Right cardiac atrium (tissue), 5 donors: ENCODE measurements around the gene APOL4. TPM values are rescaled to one million over a fixed set of nuclear protein-coding genes. Genes with fewer than 3 reads are reported as not detected.
"Not testable (repeated sequence)": the region's sequence is repeated elsewhere in the genome, so short reads cannot be mapped to it uniquely, and the experiment has no call there.

ENCODE experiments used
- ATAC-seq, 2 donors: fragments of 200-7000 bp; cut with Tn5 transposase; one replicate each; pipeline versions ENCODE4 v1.8.0 to v1.9.1; 2020; ENCODE audit warnings: moderate library complexity in 2 of 2, mild to moderate bottlenecking in 1 of 2
- DNase-seq, 3 donors: peaks; one replicate each; pipeline ENCODE4 v3.0.0-alpha.2; 2020
- H3K27ac ChIP-seq: one replicate; pipeline ENCODE4 v1.5.1; 2013; ENCODE audit warnings: mild to moderate bottlenecking, low read length, control low read depth, moderate library complexity
- H3K27me3 ChIP-seq: one replicate; pipeline ENCODE4 v1.6.1; 2013; ENCODE audit not compliant: control insufficient read depth, insufficient read depth
- H3K4me1 ChIP-seq: one replicate; pipeline ENCODE4 v1.6.1; 2013; ENCODE audit warnings: low read length; ENCODE audit not compliant: control insufficient read depth, insufficient read depth
- H3K4me3 ChIP-seq: one replicate; pipeline ENCODE4 v1.5.1; 2013; ENCODE audit warnings: low read length, control low read depth
- H3K9me3 ChIP-seq: one replicate; pipeline ENCODE4 v1.6.1; 2013; ENCODE audit warnings: low read length; ENCODE audit not compliant: control insufficient read depth
- WGBS: extraction: QIAGEN DNeasy Blood & Tissue Kit; methylation state at CpG from one replicate; pipeline ENCODE4 v1.1.7; 2013; 5-methylcytosine and 5-hydroxymethylcytosine counted together
- intact Hi-C, 4 donors: fragments of 100-400 bp; cut with DNase I; formaldehyde crosslinking; loops; one replicate each; pipeline versions ENCODE4 v1.11.0 to v1.14.0; 2022 to 2023
- polyA plus RNA-seq: library from polyadenylated mRNA; stranded (reverse); fragments of 200-250 nt; gene quantifications from one replicate; pipeline ENCODE4 v1.2.3, GENCODE V29; 2013
- total RNA-seq, 4 donors: library from RNA; stranded (reverse); fragmentation: NEBNext Ultra II Directional; extraction: Animal tissue kit (Norgen Biotek cat#: 25700); gene quantifications; one replicate each; pipeline ENCODE4 v1.2.1, GENCODE V29; 2021
- donor health status: healthy with polysubstance abuse.
- donor health status: DM: no; HTN: yes; CAD: no.
- donor health status: DM: no; HTN: no; CAD: no.
- donor health status: DM: no; HTN: yes; CAD: no; lungs with severe emphysema.
- donor health status: DM: yes; HTN: yes; CAD: no.

APOL4 gene
- total and polyA plus RNA-seq, 5 donors: 3.1 to 7.4 (median 5.5) TPM; not detected in 1

DNA sequence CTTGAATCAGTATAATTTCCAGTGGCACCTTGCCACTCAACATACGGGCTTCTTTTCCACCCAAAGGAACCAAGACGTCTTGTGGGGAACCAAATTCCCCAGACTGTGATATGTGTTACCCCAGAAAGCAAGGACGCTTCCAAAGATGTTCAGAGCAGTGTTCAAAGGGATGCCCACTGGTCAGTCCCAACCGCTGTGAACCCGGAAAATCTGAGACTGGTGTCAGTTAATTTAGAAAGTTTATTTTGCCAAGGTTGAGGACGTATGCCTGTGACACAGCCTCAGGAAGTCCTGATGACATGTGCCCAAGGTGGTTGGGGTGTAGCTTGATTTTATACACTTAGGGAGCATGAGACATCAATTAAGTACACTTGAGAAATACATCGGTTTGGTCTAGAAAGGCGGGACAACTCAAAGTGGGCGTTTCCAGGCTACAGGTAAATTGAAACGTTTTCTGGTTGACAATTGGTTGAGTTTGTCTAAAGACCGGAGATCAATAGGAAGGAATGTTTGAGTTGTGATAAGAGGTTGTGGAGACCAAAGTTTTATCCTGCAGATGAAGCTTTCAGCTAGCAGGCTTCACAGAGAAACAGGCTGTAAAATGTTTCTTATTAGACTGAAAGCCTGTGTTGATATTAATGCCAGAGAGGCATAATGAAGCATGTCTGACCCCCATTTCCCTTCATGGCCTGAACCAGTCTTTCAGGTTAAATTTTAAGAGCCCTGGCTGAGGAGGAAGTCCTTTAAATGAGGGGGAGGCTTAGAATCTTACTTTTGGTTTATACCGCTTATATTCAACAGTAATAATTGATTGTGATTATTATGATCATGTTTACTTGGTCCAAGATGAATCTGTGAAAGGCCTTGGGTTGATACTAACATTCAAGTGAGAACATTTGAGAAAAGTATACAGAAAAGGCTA, 47.8 kb downstream of the APOL4 start:
- DNase-seq (no peak), ATAC-seq (no peak)
- intact Hi-C loops: loop anchor here in 1 of 4 donors (10.0 kb wide), 1 partner anchor 331 kb away; the partner anchor contains the start of gene TXN2
- Histone ChIP-seq H3K4me3 (no peak overlapping the region), H3K27me3 (no peaks in the 10 kb centered on the region), H3K9me3 (no peaks in the 10 kb centered on the region), H3K4me1 (peaks cover 20% of the 10 kb centered on the region), H3K27ac (peak overlapping the region; percentile 43)
- 75% methylated on average over 12 of the region's 12 CpGs for WGBS

- intact Hi-C loops: loop anchor here in 1 of 4 donors (10.0 kb wide), 1 partner anchor 332 kb away; the partner anchor contains the start of gene TXN2
- not testable (repeated sequence) for DNase-seq, ATAC-seq, H3K27ac ChIP-seq, H3K27me3 ChIP-seq, H3K4me3 ChIP-seq, H3K9me3 ChIP-seq
- peaks cover 18% of the 10 kb centered on the region for H3K4me1 ChIP-seq
- WGBS: 89% methylated on average over 4 of the region's 4 CpGs
These were observed 48.8 kb downstream of the APOL4 start for GRCh38 chr22:36152821-36153220.

DNA sequence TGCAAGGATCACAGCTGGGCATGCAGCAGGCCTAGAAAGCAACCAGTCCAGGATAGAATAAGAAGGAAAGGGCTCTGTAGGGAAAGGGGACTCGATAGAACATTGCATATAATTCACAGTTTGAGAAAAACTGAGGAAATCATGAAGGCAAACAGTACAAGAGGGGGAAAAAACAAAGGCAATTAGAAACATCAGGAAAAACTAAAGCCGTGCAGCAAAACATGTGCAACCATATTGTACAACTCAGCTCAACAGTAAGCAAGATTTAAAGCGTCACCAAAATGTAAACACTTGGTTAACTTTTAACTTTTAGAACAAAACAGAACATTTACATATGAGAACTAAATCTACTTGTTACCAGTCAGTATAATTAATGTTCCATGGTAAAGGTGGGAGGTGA, 49.5 kb downstream of the APOL4 start:
- DNase-seq (no peak), ATAC-seq (no peak)
- Histone ChIP-seq H3K4me1 (peaks cover 24% of the 10 kb centered on the region), H3K9me3 (no peaks in the 10 kb centered on the region), H3K27ac (peak overlapping the region; percentile 75), H3K27me3 (no peaks in the 10 kb centered on the region), H3K4me3 (no peak overlapping the region)
- intact Hi-C loops: loop anchor here in 1 of 4 donors (10.0 kb wide), 1 partner anchor 333 kb away; the partner anchor contains the start of gene TXN2
- 86% methylated on average over 3 of the region's 3 CpGs for WGBS

GRCh38 chr22:36151006-36151595, 50.5 kb downstream of the APOL4 start:
- Histone ChIP-seq H3K27ac (peak overlapping the region; percentile 84), H3K9me3 (no peaks in the 10 kb centered on the region), H3K4me1 (peaks cover 20% of the 10 kb centered on the region), H3K27me3 (no peaks in the 10 kb centered on the region), H3K4me3 (no peak overlapping the region)
- DNase-seq (no peak), ATAC-seq (no peak)
- intact Hi-C loops: loop anchor here in 1 of 4 donors (10.0 kb wide), 1 partner anchor 334 kb away; the partner anchor contains the start of gene TXN2
- WGBS: 43% methylated on average over 3 of the region's 3 CpGs

DNA sequence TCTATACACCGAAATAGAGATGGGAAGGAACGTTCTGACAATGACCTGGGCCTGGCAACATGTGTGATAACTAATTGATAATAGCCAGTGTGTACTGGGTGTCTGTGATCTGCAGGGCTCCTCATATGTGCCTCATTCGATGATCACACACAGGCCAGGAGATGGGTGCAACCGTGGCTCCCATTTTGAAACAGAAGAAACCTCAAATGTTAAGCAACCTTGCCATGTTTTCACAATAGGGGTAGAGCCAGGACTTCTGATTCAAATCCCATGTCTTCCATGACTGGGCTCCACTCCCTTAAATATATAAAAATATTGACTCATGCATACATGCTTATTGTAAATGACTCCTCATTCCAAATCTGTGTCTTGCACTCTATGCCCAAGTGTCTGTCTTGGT, 52.2 kb downstream of the APOL4 start:
- H3K4me1 ChIP-seq: peaks cover 8% of the 10 kb centered on the region
- intact Hi-C loops: loop anchor here (5.0 to 10.0 kb wide), 3 partner anchors 33 to 135 kb away; no protein-coding TSS in a partner anchor
- no peak overlapping the region for H3K4me3 ChIP-seq
- ATAC-seq: no peak
- H3K27ac ChIP-seq: no peak overlapping the region
- no peaks in the 10 kb centered on the region for H3K27me3 ChIP-seq
- DNase-seq: no peak
- no peaks in the 10 kb centered on the region for H3K9me3 ChIP-seq
- WGBS: 59% methylated on average over 4 of the region's 4 CpGs

- Histone ChIP-seq H3K27ac (no peak overlapping the region), H3K9me3 (no peaks in the 10 kb centered on the region), H3K4me3 (no peak overlapping the region), H3K4me1 (peaks cover 8% of the 10 kb centered on the region), H3K27me3 (no peaks in the 10 kb centered on the region)
- DNase-seq (no peak), ATAC-seq (no peak)
- WGBS: 91% methylated on average over 8 of the region's 8 CpGs
- intact Hi-C loops: loop anchor here (5.0 to 10.0 kb wide), 3 partner anchors 34 to 136 kb away; no protein-coding TSS in a partner anchor
These were observed 53.2 kb downstream of the APOL4 start for GRCh38 chr22:36148411-36148810.

GRCh38 chr22:36147196-36147791, 54.3 kb downstream of the APOL4 start:
- 71% methylated on average over 8 of the region's 8 CpGs for WGBS
- DNase-seq: no peak
- ATAC-seq: no peak
- H3K9me3 ChIP-seq: no peaks in the 10 kb centered on the region
- intact Hi-C loops: loop anchor here (5.0 to 10.0 kb wide), 3 partner anchors 35 to 138 kb away; no protein-coding TSS in a partner anchor
- no peaks in the 10 kb centered on the region for H3K27me3 ChIP-seq
- peaks cover 8% of the 10 kb centered on the region for H3K4me1 ChIP-seq
- H3K4me3 ChIP-seq: no peak overlapping the region
- no peak overlapping the region for H3K27ac ChIP-seq

- Histone ChIP-seq H3K9me3 (no peaks in the 10 kb centered on the region), H3K4me1 (peaks cover 8% of the 10 kb centered on the region), H3K27me3 (no peaks in the 10 kb centered on the region), H3K27ac (no peak overlapping the region), H3K4me3 (no peak overlapping the region)
- ATAC-seq: peak in 1 of 2 donors; percentile 21
- 59% methylated on average over 4 of the region's 4 CpGs for WGBS
- no peak for DNase-seq
- intact Hi-C loops: loop anchor here (5.0 to 10.0 kb wide), 3 partner anchors 36 to 139 kb away; no protein-coding TSS in a partner anchor
These were observed 55.7 kb downstream of the APOL4 start for GRCh38 chr22:36145881-36146280.

GRCh38 chr22:36144886-36145541, 56.6 kb downstream of the APOL4 start:
- ATAC-seq (peak; percentile 83 to 85), DNase-seq (peak; percentile 68 to 80 (median 79))
- no peak overlapping the region for H3K4me3 ChIP-seq
- 58% methylated on average over 12 of the region's 12 CpGs for WGBS
- no peaks in the 10 kb centered on the region for H3K9me3 ChIP-seq
- no peaks in the 10 kb centered on the region for H3K27me3 ChIP-seq
- peaks cover 8% of the 10 kb centered on the region for H3K4me1 ChIP-seq
- intact Hi-C loops: loop anchor here (5.0 to 10.0 kb wide), 3 partner anchors 37 to 140 kb away; no protein-coding TSS in a partner anchor
- no peak overlapping the region for H3K27ac ChIP-seq

- DNase-seq (no peak), ATAC-seq (no peak)
- 61% methylated on average over 4 of the region's 4 CpGs for WGBS
- H3K27ac ChIP-seq: no peak overlapping the region
- H3K4me1 ChIP-seq: peaks cover 6% of the 10 kb centered on the region
- H3K9me3 ChIP-seq: no peaks in the 10 kb centered on the region
- H3K27me3 ChIP-seq: no peaks in the 10 kb centered on the region
- intact Hi-C loops: loop anchor here in 2 of 4 donors (5.0 to 10.0 kb wide), 3 partner anchors 38 to 141 kb away; no protein-coding TSS in a partner anchor
- H3K4me3 ChIP-seq: no peak overlapping the region
These were observed 57.7 kb downstream of the APOL4 start for GRCh38 chr22:36143956-36144355.
